ENCODE measurements around the gene LIMA1. TPM values are rescaled to one million over a fixed set of nuclear protein-coding genes. Genes with fewer than 3 reads are reported as not detected.

The LIMA1 gene
- polyA plus RNA-seq, 1 donor from 2014 or later: 4.4 TPM

DNA sequence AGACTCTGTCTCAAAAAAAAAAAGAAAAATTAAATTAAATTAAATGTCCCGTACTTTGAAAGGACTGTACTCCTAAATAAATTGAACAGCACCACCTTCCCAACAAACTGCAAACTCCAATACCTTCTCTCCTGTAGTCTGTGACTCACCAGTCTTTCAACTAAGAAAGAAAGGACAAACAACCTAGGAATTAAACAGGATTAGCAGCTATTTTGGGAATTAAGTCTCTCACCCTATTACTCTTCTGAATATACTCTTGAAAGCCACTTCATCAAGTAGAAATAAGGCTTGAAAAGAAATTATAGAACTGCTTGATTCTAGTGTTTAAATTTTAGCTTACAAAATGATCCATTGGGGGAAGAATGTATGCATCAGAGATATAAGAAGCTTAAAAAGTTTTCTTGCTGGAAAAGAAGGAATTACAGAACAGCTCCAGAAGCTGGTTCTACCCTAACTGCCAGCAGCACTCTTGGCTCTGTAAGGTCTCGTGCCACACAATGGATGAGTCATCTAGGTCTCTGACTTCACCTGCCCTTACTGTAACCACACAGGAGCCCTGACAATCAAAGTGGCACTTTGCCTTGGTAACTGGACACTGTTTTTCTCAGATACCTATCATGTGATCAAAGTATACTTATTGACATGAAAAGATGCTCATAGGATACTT, 59.2 kb downstream of the LIMA1 start:
- H3K9ac ChIP-seq (ENCODE audit: low read length): no peak overlapping the region
- H3K4me2 ChIP-seq (ENCODE audit: low read length): no peak overlapping the region
- H3K27me3 ChIP-seq (ENCODE audit: insufficient read depth, low read depth, low read length): no peaks in the 10 kb centered on the region
- H4K20me1 ChIP-seq (ENCODE audit: insufficient read depth): no peaks in the 10 kb centered on the region
- no peak overlapping the region for H2AFZ ChIP-seq (ENCODE audit: low read depth, low read length)
- H3K4me3 ChIP-seq (ENCODE audit: low read length): no peak overlapping the region
- H3K36me3 ChIP-seq (ENCODE audit: insufficient read depth, low read length): no peaks in the 10 kb centered on the region
- TF ChIP-seq POLR2AphosphoS5 (IDR thresholded peaks at IDR 0.05) (no peak), SMC3 (conservative IDR thresholded peaks at IDR 0.05; ENCODE audit: poor library complexity) (no peak), MXI1 (conservative IDR thresholded peaks at IDR 0.05; ENCODE audit: poor library complexity, severe bottlenecking) (no peak), RAD21 (conservative IDR thresholded peaks at IDR 0.05) (no peak), TAF1 (IDR thresholded peaks at IDR 0.05; ENCODE audit: low read depth) (no peak), EP300 (conservative IDR thresholded peaks at IDR 0.05; ENCODE audit: poor library complexity, severe bottlenecking) (no peak), EZH2 (IDR thresholded peaks at IDR 0.05; ENCODE audit: borderline replicate concordance, insufficient read depth, low read length, poor library complexity, severe bottlenecking) (no peak)
- TF ChIP-seq, protein P1, sequence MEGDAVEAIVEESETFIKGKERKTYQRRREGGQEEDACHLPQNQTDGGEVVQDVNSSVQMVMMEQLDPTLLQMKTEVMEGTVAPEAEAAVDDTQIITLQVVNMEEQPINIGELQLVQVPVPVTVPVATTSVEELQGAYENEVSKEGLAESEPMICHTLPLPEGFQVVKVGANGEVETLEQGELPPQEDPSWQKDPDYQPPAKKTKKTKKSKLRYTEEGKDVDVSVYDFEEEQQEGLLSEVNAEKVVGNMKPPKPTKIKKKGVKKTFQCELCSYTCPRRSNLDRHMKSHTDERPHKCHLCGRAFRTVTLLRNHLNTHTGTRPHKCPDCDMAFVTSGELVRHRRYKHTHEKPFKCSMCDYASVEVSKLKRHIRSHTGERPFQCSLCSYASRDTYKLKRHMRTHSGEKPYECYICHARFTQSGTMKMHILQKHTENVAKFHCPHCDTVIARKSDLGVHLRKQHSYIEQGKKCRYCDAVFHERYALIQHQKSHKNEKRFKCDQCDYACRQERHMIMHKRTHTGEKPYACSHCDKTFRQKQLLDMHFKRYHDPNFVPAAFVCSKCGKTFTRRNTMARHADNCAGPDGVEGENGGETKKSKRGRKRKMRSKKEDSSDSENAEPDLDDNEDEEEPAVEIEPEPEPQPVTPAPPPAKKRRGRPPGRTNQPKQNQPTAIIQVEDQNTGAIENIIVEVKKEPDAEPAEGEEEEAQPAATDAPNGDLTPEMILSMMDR (IDR thresholded peaks at IDR 0.05; ENCODE audit: poor library complexity, severe bottlenecking): no peak
- TF ChIP-seq, protein P2, sequence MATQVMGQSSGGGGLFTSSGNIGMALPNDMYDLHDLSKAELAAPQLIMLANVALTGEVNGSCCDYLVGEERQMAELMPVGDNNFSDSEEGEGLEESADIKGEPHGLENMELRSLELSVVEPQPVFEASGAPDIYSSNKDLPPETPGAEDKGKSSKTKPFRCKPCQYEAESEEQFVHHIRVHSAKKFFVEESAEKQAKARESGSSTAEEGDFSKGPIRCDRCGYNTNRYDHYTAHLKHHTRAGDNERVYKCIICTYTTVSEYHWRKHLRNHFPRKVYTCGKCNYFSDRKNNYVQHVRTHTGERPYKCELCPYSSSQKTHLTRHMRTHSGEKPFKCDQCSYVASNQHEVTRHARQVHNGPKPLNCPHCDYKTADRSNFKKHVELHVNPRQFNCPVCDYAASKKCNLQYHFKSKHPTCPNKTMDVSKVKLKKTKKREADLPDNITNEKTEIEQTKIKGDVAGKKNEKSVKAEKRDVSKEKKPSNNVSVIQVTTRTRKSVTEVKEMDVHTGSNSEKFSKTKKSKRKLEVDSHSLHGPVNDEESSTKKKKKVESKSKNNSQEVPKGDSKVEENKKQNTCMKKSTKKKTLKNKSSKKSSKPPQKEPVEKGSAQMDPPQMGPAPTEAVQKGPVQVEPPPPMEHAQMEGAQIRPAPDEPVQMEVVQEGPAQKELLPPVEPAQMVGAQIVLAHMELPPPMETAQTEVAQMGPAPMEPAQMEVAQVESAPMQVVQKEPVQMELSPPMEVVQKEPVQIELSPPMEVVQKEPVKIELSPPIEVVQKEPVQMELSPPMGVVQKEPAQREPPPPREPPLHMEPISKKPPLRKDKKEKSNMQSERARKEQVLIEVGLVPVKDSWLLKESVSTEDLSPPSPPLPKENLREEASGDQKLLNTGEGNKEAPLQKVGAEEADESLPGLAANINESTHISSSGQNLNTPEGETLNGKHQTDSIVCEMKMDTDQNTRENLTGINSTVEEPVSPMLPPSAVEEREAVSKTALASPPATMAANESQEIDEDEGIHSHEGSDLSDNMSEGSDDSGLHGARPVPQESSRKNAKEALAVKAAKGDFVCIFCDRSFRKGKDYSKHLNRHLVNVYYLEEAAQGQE (IDR thresholded peaks at IDR 0.05; ENCODE audit: borderline replicate concordance): no peak
- no peaks in the 10 kb centered on the region for H3K9me2 ChIP-seq (ENCODE audit: insufficient read depth, low read length)
- H3K9me3 ChIP-seq (ENCODE audit: low read length): no peaks in the 10 kb centered on the region
- no peak overlapping the region for H3K27ac ChIP-seq (ENCODE audit: low read length)
- no peaks in the 10 kb centered on the region for H3F3A ChIP-seq (ENCODE audit: insufficient read depth, low read length, poor library complexity, severe bottlenecking)
- no peaks in the 10 kb centered on the region for H3K79me2 ChIP-seq (replicated peaks; ENCODE audit: insufficient read depth, low read length)

DNA sequence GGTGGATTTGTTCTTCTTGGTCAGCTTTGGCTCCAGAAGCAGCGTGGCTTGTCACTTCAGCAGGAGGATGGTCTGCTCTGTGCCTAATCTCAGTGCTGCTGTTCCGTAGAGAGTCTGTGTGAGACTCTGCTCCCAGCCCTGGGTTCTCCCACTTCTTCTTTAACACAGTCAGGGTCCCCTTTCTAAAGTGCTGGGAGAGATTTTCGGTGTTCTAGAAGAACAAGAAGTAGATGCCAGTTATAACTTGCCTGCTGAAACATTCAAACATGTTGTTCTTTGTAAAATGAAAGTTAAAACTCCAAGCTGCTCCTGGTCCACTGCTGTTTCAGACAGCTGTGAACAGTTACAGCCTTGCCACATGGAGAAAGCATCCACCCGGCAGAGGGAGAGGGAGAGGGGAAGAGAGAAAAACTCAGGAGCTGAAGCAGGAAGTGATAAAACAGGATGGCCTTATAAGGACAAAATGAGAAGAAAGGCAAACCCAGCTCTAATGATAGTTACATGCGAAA, 61.0 kb downstream of the LIMA1 start:
- no peak for TF ChIP-seq SMC3 (conservative IDR thresholded peaks at IDR 0.05; ENCODE audit: poor library complexity)
- no peak for TF ChIP-seq EZH2 (IDR thresholded peaks at IDR 0.05; ENCODE audit: borderline replicate concordance, insufficient read depth, low read length, poor library complexity, severe bottlenecking)
- TF ChIP-seq, protein P1 (IDR thresholded peaks at IDR 0.05; ENCODE audit: poor library complexity, severe bottlenecking): no peak
- TF ChIP-seq, protein P2 (IDR thresholded peaks at IDR 0.05; ENCODE audit: borderline replicate concordance): no peak
- no peak for TF ChIP-seq POLR2AphosphoS5 (IDR thresholded peaks at IDR 0.05)
- TF ChIP-seq TAF1 (IDR thresholded peaks at IDR 0.05; ENCODE audit: low read depth): no peak
- TF ChIP-seq MXI1 (conservative IDR thresholded peaks at IDR 0.05; ENCODE audit: poor library complexity, severe bottlenecking): no peak
- no peak for TF ChIP-seq EP300 (conservative IDR thresholded peaks at IDR 0.05; ENCODE audit: poor library complexity, severe bottlenecking)
- TF ChIP-seq RAD21 (conservative IDR thresholded peaks at IDR 0.05): no peak
- Histone ChIP-seq H3K79me2 (replicated peaks; ENCODE audit: insufficient read depth, low read length) (no peaks in the 10 kb centered on the region), H3K27ac (ENCODE audit: low read length) (no peak overlapping the region), H3K36me3 (ENCODE audit: insufficient read depth, low read length) (no peaks in the 10 kb centered on the region), H3K4me2 (ENCODE audit: low read length) (no peak overlapping the region), H3K4me3 (ENCODE audit: low read length) (no peak overlapping the region), H3K9me2 (ENCODE audit: insufficient read depth, low read length) (no peaks in the 10 kb centered on the region), H3F3A (ENCODE audit: insufficient read depth, low read length, poor library complexity, severe bottlenecking) (no peaks in the 10 kb centered on the region), H4K20me1 (ENCODE audit: insufficient read depth) (no peaks in the 10 kb centered on the region), H3K9me3 (ENCODE audit: low read length) (no peaks in the 10 kb centered on the region), H3K27me3 (ENCODE audit: insufficient read depth, low read depth, low read length) (no peaks in the 10 kb centered on the region), H2AFZ (ENCODE audit: low read depth, low read length) (no peak overlapping the region), H3K9ac (ENCODE audit: low read length) (no peak overlapping the region)

Data from neural cell (in vitro differentiated cells).